HFFc6 (cell line): ENCODE data around the gene GRID1. TPM values are rescaled to one million over a fixed set of nuclear protein-coding genes. Genes with fewer than 3 reads are reported as not detected.

ENCODE experiments used
- DNase-seq: peaks from one replicate; pipeline ENCODE4 v3.0.0-alpha.2; 2018
- H3K27ac Mint-ChIP-seq: 2 replicates; pipeline ENCODE4 v1.8.0; 2020; ENCODE audit warnings: mild to moderate bottlenecking, mixed read lengths
- H3K27me3 Mint-ChIP-seq: 2 replicates; pipeline ENCODE4 v1.8.0; 2021; ENCODE audit warnings: mild to moderate bottlenecking, moderate library complexity, mixed read lengths; ENCODE audit not compliant: insufficient read depth
- H3K36me3 Mint-ChIP-seq: 2 replicates; pipeline ENCODE4 v1.8.0; 2021; ENCODE audit warnings: low read depth, mixed read lengths
- H3K4me1 Mint-ChIP-seq: 2 replicates; pipeline ENCODE4 v1.8.0; 2020; ENCODE audit warnings: low read depth, mixed read lengths
- H3K4me3 Mint-ChIP-seq: 2 replicates; pipeline ENCODE4 v1.8.0; 2020; ENCODE audit warnings: mild to moderate bottlenecking, moderate library complexity, mixed read lengths
- H3K9me3 Mint-ChIP-seq: 2 replicates; pipeline ENCODE4 v1.8.0; 2020; ENCODE audit warnings: mild to moderate bottlenecking, mixed read lengths
- total RNA-seq, 6 experiments: library from RNA; stranded (reverse); fragmentation: NEBNext Ultra II Directional; extraction: Animal tissue kit (Norgen Biotek cat#: 25700); gene quantifications; 2 replicates in 1 of 6; 3 replicates in 5 of 6; pipeline ENCODE4 v1.2.3, GENCODE V29; 2021
- TF ChIP-seq, protein P1 (sequence below): fragments of 200-600 bp; sonication (generic); IDR thresholded peaks from 2 replicates; pipeline ENCODE4 v1.5.0; 2021; ENCODE audit warnings: antibody characterized with exemption, mild to moderate bottlenecking

The GRID1 gene
- total RNA-seq, 6 experiments from 2014 or later: not detected

DNA sequence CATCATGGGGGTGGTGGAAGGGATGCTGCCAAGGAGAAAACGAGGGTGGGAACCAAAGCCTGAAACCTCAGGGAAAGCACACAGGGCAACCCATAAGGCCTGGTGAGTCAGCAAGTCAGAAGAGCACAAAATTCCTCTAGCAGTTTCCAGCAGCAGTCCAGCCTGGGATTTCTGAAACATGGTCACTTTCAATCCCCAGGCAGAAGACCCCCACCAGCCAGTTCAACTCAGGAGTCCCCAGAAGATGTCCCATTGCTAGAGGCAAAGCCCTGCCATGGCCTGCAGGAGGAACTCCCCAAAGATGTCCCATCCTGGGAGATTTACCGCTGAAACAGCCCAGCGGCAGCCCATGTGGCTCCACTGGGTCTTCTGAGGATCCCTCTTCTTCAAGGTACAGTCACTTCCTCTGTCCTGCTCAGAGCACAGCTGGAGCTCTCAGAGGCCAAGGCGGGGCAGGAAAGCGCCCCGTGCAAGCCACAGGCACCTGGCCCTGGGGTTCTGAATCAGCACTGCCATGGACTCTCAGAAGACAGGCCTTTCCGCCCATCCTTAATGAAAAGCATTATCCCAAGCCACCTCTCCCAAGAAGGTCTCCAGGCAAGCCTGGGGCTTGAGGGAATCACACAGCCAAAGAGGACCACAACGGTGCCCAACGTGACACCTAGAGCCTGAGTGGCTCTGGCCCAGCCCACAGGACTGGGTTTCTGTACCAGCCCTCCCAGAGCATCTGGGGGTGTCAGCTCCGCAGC is 196.9 kb downstream of the GRID1 start:
- Mint-ChIP-seq H3K4me1 (no peaks in the 10 kb centered on the region), H3K27ac (no peak overlapping the region), H3K9me3 (peaks cover 28% of the 10 kb centered on the region), H3K4me3 (no peak overlapping the region), H3K27me3 (no peaks in the 10 kb centered on the region), H3K36me3 (no peaks in the 10 kb centered on the region)
- TF ChIP-seq, protein P1, sequence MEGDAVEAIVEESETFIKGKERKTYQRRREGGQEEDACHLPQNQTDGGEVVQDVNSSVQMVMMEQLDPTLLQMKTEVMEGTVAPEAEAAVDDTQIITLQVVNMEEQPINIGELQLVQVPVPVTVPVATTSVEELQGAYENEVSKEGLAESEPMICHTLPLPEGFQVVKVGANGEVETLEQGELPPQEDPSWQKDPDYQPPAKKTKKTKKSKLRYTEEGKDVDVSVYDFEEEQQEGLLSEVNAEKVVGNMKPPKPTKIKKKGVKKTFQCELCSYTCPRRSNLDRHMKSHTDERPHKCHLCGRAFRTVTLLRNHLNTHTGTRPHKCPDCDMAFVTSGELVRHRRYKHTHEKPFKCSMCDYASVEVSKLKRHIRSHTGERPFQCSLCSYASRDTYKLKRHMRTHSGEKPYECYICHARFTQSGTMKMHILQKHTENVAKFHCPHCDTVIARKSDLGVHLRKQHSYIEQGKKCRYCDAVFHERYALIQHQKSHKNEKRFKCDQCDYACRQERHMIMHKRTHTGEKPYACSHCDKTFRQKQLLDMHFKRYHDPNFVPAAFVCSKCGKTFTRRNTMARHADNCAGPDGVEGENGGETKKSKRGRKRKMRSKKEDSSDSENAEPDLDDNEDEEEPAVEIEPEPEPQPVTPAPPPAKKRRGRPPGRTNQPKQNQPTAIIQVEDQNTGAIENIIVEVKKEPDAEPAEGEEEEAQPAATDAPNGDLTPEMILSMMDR: no peak
- no peak for DNase-seq

DNA sequence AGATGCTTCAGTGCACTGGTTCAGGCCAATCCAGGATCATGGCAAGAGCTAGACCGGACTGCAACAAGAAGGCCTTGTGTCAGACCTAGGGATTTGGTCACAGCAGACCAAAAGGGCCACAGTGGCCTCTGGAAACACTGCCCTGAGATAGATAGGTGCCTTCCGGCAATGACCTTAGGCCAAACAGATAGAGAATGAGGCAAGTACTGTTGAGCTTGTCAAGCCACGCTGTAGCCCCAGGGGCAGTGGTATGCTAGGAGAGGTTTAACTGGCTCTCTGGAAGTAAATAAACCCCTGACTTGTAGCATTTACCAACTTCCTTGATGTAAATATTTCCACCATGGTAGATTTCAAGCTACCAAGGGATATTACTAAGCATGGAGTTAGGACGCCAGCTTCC is 197.5 kb downstream of the GRID1 start:
- H3K36me3 Mint-ChIP-seq: no peaks in the 10 kb centered on the region
- H3K9me3 Mint-ChIP-seq: peaks cover 34% of the 10 kb centered on the region
- TF ChIP-seq, protein P1: no peak
- no peak for DNase-seq
- no peak overlapping the region for H3K27ac Mint-ChIP-seq
- H3K27me3 Mint-ChIP-seq: no peaks in the 10 kb centered on the region
- H3K4me3 Mint-ChIP-seq: no peak overlapping the region
- H3K4me1 Mint-ChIP-seq: no peaks in the 10 kb centered on the region

DNA sequence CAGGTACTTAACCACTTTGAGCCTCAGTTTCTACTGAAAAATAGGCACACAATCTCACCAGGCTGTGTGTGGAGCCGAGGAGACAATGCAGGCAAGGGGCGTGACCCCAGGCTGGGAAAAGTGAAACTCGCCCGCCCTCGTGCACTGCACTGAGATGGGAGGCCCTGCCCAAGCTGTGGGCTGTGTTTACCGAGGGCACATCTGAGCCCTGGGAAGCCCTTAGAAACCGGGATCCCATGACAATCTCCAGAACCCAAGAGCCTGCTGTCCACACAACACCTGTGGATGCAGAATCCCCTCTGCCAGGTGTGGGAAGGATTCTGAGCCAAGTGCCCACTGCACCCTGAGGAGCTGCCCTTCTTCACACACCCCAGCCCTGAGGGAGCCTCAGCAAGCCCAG is 198.3 kb downstream of the GRID1 start:
- DNase-seq: no peak
- peaks cover 42% of the 10 kb centered on the region for H3K9me3 Mint-ChIP-seq
- H3K36me3 Mint-ChIP-seq: no peaks in the 10 kb centered on the region
- TF ChIP-seq, protein P1: no peak
- H3K27me3 Mint-ChIP-seq: no peaks in the 10 kb centered on the region
- H3K4me1 Mint-ChIP-seq: no peaks in the 10 kb centered on the region
- H3K4me3 Mint-ChIP-seq: no peak overlapping the region
- no peak overlapping the region for H3K27ac Mint-ChIP-seq

DNA sequence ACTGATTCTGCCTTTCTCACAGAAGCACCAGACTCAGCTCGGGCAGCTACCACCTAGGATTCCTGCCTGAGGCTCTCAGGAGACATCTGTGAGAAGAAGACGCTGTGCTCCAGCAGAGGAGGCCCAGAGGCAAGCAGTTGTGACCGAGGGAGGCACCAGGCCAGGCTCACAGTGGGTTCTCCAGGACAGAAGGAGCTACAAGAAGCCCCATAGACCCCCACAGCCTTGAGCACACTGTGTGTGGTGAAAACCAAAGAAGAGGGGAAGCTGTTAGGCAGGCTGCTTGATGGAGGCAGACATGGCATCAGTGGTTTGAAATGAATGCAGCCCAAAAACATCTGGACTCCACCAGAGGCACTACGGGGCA is 198.8 kb downstream of the GRID1 start:
- no peaks in the 10 kb centered on the region for H3K27me3 Mint-ChIP-seq
- H3K27ac Mint-ChIP-seq: no peak overlapping the region
- H3K9me3 Mint-ChIP-seq: peaks cover 43% of the 10 kb centered on the region
- no peak overlapping the region for H3K4me3 Mint-ChIP-seq
- H3K36me3 Mint-ChIP-seq: no peaks in the 10 kb centered on the region
- DNase-seq: no peak
- TF ChIP-seq, protein P1: no peak
- no peaks in the 10 kb centered on the region for H3K4me1 Mint-ChIP-seq

DNA sequence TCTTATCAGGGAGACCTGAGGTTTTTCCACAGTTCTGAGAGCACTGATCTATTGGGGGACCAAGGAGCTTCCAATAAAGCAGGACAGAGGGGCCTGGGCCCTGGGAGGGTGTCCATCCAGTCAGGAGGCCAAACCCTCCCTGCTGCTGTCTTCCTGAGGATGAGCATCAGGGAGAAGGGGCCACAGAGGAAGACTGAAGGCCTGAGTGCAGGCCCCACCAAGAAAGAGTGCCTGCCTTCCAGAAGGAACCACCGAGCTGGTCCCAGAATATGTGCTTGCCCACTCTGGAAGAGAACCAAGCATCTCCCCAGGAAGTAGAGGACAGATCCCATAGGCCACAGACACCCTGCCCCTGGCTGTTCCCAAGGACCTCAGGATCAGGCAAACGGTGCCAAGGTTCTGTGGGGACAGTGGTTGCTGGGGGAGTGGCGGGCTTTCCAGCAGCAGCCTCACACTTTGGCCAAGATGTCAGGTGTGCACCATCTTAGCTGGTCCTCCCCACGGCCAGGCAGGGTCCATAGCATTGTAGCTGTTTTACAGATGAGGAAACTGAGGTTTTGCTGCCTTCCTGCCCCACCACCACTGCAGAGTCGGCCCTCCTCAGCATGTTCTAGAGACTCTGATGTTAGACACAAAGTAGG is 199.4 kb downstream of the GRID1 start:
- Mint-ChIP-seq H3K4me3 (no peak overlapping the region), H3K9me3 (peaks cover 39% of the 10 kb centered on the region), H3K27ac (no peak overlapping the region), H3K4me1 (no peaks in the 10 kb centered on the region), H3K27me3 (no peaks in the 10 kb centered on the region), H3K36me3 (no peaks in the 10 kb centered on the region)
- TF ChIP-seq, protein P1: no peak
- no peak for DNase-seq
